Measurements from ENCODE around the gene SUSD6. TPM values are rescaled to one million over a fixed set of nuclear protein-coding genes. Genes with fewer than 3 reads are reported as not detected.

Gene SUSD6
- total RNA-seq, 4 donors from 2014 or later = 54.4 to 66.3 (median 57.7) TPM

- peak overlapping the region in 3 of 4 donors; percentile 31 to 43 (median 36) for H3K27ac ChIP-seq
- 61 to 79% methylated on average over 1 of the region's 1 CpG for WGBS, 2 donors
- no peaks in the 10 kb centered on the region for H3K9me3 ChIP-seq
- no peak overlapping the region for H3K4me3 ChIP-seq
- H3K27me3 ChIP-seq = no peaks in the 10 kb centered on the region
- TF ChIP-seq EP300 (IDR thresholded peaks at IDR 0.05) (no peak), POLR2A (IDR thresholded peaks at IDR 0.05) (no peak), CTCF (IDR thresholded peaks at IDR 0.05) (no peak)
- peaks cover 0 to 100% (median 75%) of the 10 kb centered on the region in 4 donors for H3K4me1 ChIP-seq
- no peak for DNase-seq (ENCODE audit: low spot score in 2 of 2)
- H3K36me3 ChIP-seq = no peaks in the 10 kb centered on the region
These were observed 6.4 kb downstream of the SUSD6 start for GRCh38 chr14:69617796-69618195.

GRCh38 chr14:69619012-69619411 lies 7.6 kb downstream of the SUSD6 start:
- DNase-seq (ENCODE audit: low spot score in 2 of 2) = no peak
- 35 to 36% methylated on average over 4 of the region's 4 CpGs for WGBS, 2 donors
- Histone ChIP-seq H3K9me3 (no peaks in the 10 kb centered on the region), H3K4me3 (no peak overlapping the region), H3K27ac (peak overlapping the region in 2 of 4 donors; percentile 0 to 36), H3K36me3 (no peaks in the 10 kb centered on the region), H3K27me3 (no peaks in the 10 kb centered on the region), H3K4me1 (peaks cover 0 to 98% (median 69%) of the 10 kb centered on the region in 4 donors)
- TF ChIP-seq POLR2A (IDR thresholded peaks at IDR 0.05) (no peak), CTCF (IDR thresholded peaks at IDR 0.05) (no peak), EP300 (IDR thresholded peaks at IDR 0.05) (no peak)

GRCh38 chr14:69620211-69620611 lies 8.8 kb downstream of the SUSD6 start:
- Histone ChIP-seq H3K27me3 (no peaks in the 10 kb centered on the region), H3K36me3 (no peaks in the 10 kb centered on the region), H3K4me3 (no peak overlapping the region), H3K27ac (peak overlapping the region in 1 of 4 donors; percentile 21), H3K4me1 (peaks cover 0 to 98% (median 65%) of the 10 kb centered on the region in 4 donors), H3K9me3 (no peaks in the 10 kb centered on the region)
- 52 to 58% methylated on average over 5 of the region's 5 CpGs for WGBS, 2 donors
- no peak for TF ChIP-seq POLR2A (IDR thresholded peaks at IDR 0.05)
- TF ChIP-seq EP300 (IDR thresholded peaks at IDR 0.05) = no peak
- TF ChIP-seq CTCF (IDR thresholded peaks at IDR 0.05) = no peak
- no peak for DNase-seq (ENCODE audit: low spot score in 2 of 2)

- H3K27ac ChIP-seq = peak overlapping the region in 1 of 4 donors; percentile 21
These were observed 9.6 kb downstream of the SUSD6 start for GRCh38 chr14:69620981-69621380.

GRCh38 chr14:69624136-69624535 lies 12.7 kb downstream of the SUSD6 start:
- H3K27me3 ChIP-seq = no peaks in the 10 kb centered on the region
- no peaks in the 10 kb centered on the region for H3K36me3 ChIP-seq
- 92 to 99% methylated on average over 4 of the region's 4 CpGs for WGBS, 2 donors
- no peak overlapping the region for H3K27ac ChIP-seq
- no peak for TF ChIP-seq EP300 (IDR thresholded peaks at IDR 0.05)
- TF ChIP-seq POLR2A (IDR thresholded peaks at IDR 0.05) = no peak
- no peak for TF ChIP-seq CTCF (IDR thresholded peaks at IDR 0.05)
- H3K9me3 ChIP-seq = no peaks in the 10 kb centered on the region
- no peak overlapping the region for H3K4me3 ChIP-seq
- H3K4me1 ChIP-seq = peaks cover 0 to 98% (median 46%) of the 10 kb centered on the region in 4 donors
- DNase-seq (ENCODE audit: low spot score in 2 of 2) = no peak

More at GRCh38 chr14:69620981-69621380, 9.6 kb downstream of the SUSD6 start:
- DNase-seq (ENCODE audit: low spot score in 2 of 2) = no peak
- Histone ChIP-seq H3K36me3 (no peaks in the 10 kb centered on the region), H3K9me3 (no peaks in the 10 kb centered on the region), H3K27me3 (no peaks in the 10 kb centered on the region), H3K4me3 (no peak overlapping the region), H3K4me1 (peaks cover 0 to 98% (median 66%) of the 10 kb centered on the region in 4 donors)
- TF ChIP-seq CTCF (IDR thresholded peaks at IDR 0.05) (no peak), EP300 (IDR thresholded peaks at IDR 0.05) (no peak), POLR2A (IDR thresholded peaks at IDR 0.05) (no peak)
- WGBS, 2 donors = 86 to 88% methylated on average over 2 of the region's 2 CpGs
